ENCODE results near the gene CA12.

The CA12 gene

DNA sequence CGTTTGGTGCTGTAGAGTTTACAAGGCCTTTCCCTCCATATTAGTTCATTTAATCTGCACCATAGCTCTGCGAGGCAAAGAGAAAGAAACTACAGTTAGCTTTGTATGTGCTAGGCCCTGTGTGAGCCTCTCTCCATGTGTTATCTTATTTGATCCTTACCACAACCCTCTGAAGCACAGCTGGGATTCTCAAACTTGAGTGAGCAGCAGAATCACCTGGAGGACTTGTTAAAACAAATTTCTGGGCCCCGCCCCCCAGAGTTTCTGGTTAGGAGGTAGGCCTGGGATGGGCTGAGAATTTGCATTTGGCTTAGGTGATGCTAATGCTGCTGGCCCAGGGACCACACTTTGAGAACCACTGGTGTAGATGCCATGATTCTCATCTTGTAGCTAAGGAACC lies 12.3 kb downstream of the CA12 start:
- in situ Hi-C loops (cut with HindIII; ENCODE audit: low pct_unique_long_range_greater_than_20kb, low sequenced_read_pairs), result no loop called here
- TF ChIP-seq JUND (IDR thresholded peaks at IDR 0.05; ENCODE audit: low read depth), result no peak
- DNase-seq (ENCODE audit: low read depth in 1 of 2, low spot score in 1 of 2), result no peak

DNA sequence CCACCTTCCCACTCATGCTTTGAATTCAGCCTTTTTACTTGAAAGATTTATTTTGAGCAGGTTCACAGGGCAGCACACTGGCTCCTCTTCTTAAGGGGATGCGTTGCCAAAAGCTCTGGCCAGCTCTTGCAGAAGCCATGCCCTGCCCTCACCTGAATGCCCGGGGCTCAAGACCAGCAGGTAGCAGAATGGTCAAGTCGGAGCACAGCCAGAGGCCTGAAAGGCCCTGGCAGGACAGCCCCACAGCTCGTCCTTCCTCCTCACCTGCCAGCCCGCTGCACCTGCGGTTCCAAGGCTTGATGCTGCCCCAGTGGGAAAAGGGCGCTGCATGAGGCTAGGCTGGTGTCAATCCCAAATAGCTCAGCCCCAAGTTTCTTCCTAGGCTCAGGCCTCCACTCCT lies 13.1 kb downstream of the CA12 start:
- DNase-seq (ENCODE audit: low read depth in 1 of 2, low spot score in 1 of 2), result no peak
- in situ Hi-C loops (cut with HindIII; ENCODE audit: low pct_unique_long_range_greater_than_20kb, low sequenced_read_pairs), result no loop called here

DNA sequence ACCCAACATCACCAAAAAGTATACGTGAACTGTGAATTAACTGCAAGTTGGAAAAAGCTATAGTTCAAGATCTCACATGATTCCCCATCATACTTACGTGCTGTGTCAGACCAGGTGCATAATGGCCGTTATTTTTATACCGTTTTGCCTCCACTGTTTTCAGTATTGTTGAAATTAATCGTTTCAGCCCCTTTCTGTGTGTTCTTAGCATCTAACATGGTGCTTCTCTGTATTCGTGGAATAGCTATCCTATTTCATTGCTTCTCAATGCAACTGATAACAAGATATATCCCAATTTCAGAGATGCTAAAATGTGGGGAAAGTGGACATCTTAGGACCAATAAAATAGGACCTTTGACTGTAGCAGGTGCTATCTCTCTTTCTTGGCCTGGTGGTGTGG lies 13.7 kb downstream of the CA12 start:
- in situ Hi-C loops (cut with HindIII; ENCODE audit: low pct_unique_long_range_greater_than_20kb, low sequenced_read_pairs), result no loop called here
- DNase-seq (ENCODE audit: low read depth in 1 of 2, low spot score in 1 of 2), result no peak
- no peak for TF ChIP-seq JUND (IDR thresholded peaks at IDR 0.05; ENCODE audit: low read depth)

More for the DNA sequence above, 13.1 kb downstream of the CA12 start:
- TF ChIP-seq JUND (IDR thresholded peaks at IDR 0.05; ENCODE audit: low read depth), result no peak

GRCh38 chr15:63367390-63367789 lies 14.3 kb downstream of the CA12 start:
- no peak for DNase-seq (ENCODE audit: low read depth in 1 of 2, low spot score in 1 of 2)
- no peak for TF ChIP-seq JUND (IDR thresholded peaks at IDR 0.05; ENCODE audit: low read depth)
- in situ Hi-C loops (cut with HindIII; ENCODE audit: low pct_unique_long_range_greater_than_20kb, low sequenced_read_pairs), result no loop called here

DNA sequence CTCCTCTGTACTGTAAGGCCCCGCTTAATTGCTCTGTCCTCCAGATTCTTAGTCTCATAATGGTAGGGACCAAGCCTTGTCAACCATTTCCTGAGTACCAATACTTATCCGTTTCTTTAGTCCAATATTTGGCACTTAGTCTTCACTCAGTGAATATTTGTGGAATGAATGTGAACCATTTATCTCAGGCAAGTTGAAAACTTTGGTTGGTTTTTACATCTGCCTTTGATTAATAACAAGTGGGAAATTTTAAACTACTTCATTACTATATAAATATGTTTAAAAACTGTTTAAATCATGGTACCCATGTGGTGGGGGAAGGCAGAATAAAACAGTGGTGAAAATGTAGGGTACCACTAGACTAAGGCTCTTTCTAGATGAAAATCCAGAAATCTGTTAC lies 15.2 kb downstream of the CA12 start:
- DNase-seq (ENCODE audit: low read depth in 1 of 2, low spot score in 1 of 2), result no peak
- in situ Hi-C loops (cut with HindIII; ENCODE audit: low pct_unique_long_range_greater_than_20kb, low sequenced_read_pairs), result no loop called here
- TF ChIP-seq JUND (IDR thresholded peaks at IDR 0.05; ENCODE audit: low read depth), result no peak

- in situ Hi-C loops (cut with HindIII; ENCODE audit: low pct_unique_long_range_greater_than_20kb, low sequenced_read_pairs), result no loop called here
- DNase-seq (ENCODE audit: low read depth in 1 of 2, low spot score in 1 of 2), result no peak
- TF ChIP-seq JUND (IDR thresholded peaks at IDR 0.05; ENCODE audit: low read depth), result no peak
Measured at GRCh38 chr15:63365273-63365680, 16.4 kb downstream of the CA12 start.

GRCh38 chr15:63364399-63365272 lies 17.0 kb downstream of the CA12 start:
- TF ChIP-seq JUND (IDR thresholded peaks at IDR 0.05; ENCODE audit: low read depth), result no peak
- in situ Hi-C loops (cut with HindIII; ENCODE audit: low pct_unique_long_range_greater_than_20kb, low sequenced_read_pairs), result no loop called here
- DNase-seq (ENCODE audit: low read depth in 1 of 2, low spot score in 1 of 2), result no peak

- in situ Hi-C loops (cut with HindIII; ENCODE audit: low pct_unique_long_range_greater_than_20kb, low sequenced_read_pairs), result no loop called here
- TF ChIP-seq JUND (IDR thresholded peaks at IDR 0.05; ENCODE audit: low read depth), result no peak
Measured at GRCh38 chr15:63363292-63363691, 18.4 kb downstream of the CA12 start.

DNA sequence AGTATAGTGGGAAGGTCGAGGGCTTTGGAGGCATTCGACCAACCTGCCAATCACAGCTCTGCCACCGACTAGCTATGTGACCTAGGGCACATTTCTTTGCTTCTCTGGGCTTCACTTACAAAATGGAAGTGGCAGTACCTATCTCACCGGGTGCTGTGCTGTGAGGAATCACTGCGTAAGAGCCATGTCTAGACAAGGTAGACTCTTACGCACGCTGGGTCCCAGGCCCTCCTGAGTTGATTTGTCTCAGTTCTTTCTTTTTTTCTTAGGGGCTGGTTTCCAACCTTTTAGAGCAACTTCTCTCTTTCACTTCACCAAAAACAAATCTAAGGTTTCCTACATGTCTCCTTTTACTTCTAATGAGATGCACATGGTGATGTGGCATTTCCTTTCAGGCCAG lies 18.8 kb downstream of the CA12 start:
- DNase-seq (ENCODE audit: low read depth in 1 of 2, low spot score in 1 of 2), result no peak
- in situ Hi-C loops (cut with HindIII; ENCODE audit: low pct_unique_long_range_greater_than_20kb, low sequenced_read_pairs), result no loop called here
- no peak for TF ChIP-seq JUND (IDR thresholded peaks at IDR 0.05; ENCODE audit: low read depth)

More at GRCh38 chr15:63363292-63363691, 18.4 kb downstream of the CA12 start:
- DNase-seq (ENCODE audit: low read depth in 1 of 2, low spot score in 1 of 2), result no peak

GRCh38 chr15:63362196-63362595 lies 19.4 kb downstream of the CA12 start:
- in situ Hi-C loops (cut with HindIII; ENCODE audit: low pct_unique_long_range_greater_than_20kb, low sequenced_read_pairs), result no loop called here
- no peak for DNase-seq (ENCODE audit: low read depth in 1 of 2, low spot score in 1 of 2)
- TF ChIP-seq JUND (IDR thresholded peaks at IDR 0.05; ENCODE audit: low read depth), result no peak

GRCh38 chr15:63360170-63360569 lies 21.5 kb downstream of the CA12 start:
- no peak for DNase-seq (ENCODE audit: low read depth in 1 of 2, low spot score in 1 of 2)
- no peak for TF ChIP-seq JUND (IDR thresholded peaks at IDR 0.05; ENCODE audit: low read depth)
- in situ Hi-C loops (cut with HindIII; ENCODE audit: low pct_unique_long_range_greater_than_20kb, low sequenced_read_pairs), result no loop called here

DNA sequence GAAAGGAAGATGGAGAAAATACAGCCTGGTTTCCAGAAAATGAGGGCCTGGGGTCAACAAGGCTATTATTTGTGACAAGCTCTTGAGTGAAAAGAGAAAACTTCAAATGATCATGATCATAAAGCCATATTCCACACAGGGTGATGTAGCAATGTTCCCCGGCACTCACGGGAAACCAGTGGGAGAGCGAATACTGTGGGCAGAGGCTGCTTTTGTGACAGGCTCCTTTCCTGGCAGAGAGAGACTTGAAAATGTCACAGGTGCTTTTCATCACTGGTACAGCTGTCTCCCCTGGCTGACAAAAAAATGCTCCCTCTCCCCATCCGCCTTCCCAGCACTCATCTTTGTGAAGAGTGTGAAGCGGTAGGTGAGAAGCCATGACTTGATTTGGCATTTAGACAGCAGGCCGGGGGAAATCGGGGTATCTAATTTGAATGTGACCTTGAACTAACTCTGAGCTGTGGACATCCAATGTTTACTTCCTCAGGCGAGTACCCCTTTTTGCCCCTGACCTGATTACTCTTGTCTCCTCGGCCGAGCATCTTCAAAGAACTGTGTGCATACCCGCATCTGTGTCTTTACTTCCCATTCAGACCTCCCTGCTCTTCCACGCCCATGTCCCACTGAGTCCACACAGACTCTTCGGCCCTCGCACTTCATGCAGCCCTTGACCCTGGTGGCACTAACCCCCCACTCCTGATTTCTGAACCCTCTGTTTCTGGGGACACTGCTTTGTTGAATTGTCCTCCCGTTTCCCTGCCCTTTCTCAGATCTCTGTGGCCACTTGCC lies 23.2 kb downstream of the CA12 start:
- in situ Hi-C loops (cut with HindIII; ENCODE audit: low pct_unique_long_range_greater_than_20kb, low sequenced_read_pairs), result no loop called here
- no peak for TF ChIP-seq JUND (IDR thresholded peaks at IDR 0.05; ENCODE audit: low read depth)
- DNase-seq (ENCODE audit: low read depth in 1 of 2, low spot score in 1 of 2), result no peak

DNA sequence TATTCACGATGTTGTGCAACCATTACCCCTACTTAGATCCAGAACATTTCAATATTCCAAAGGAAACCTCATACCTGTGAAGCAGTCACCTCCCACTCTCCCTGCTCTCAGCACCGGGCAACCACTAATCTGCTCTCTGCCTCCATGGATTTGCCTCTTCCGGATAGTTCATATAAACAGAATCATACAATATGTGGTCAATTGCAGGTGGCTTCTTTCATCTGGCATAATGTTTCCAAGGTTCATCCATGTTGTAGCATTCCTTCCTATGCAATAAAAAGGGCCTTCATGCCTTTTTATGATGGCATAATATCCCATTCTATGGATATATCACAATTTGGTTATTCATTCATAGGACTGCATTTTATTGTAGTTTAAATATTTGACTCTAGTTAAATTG lies 23.9 kb downstream of the CA12 start:
- DNase-seq (ENCODE audit: low read depth in 1 of 2, low spot score in 1 of 2), result no peak
- in situ Hi-C loops (cut with HindIII; ENCODE audit: low pct_unique_long_range_greater_than_20kb, low sequenced_read_pairs), result no loop called here
- no peak for TF ChIP-seq JUND (IDR thresholded peaks at IDR 0.05; ENCODE audit: low read depth)
